Measurements from ENCODE around the gene IQCN.

The IQCN gene

GRCh38 chr19:18231775-18232174 lies 42.5 kb downstream of the IQCN start:
- no peak for DNase-seq

- DNase-seq = no peak
These were observed 43.1 kb downstream of the IQCN start for GRCh38 chr19:18230941-18231734.

DNA sequence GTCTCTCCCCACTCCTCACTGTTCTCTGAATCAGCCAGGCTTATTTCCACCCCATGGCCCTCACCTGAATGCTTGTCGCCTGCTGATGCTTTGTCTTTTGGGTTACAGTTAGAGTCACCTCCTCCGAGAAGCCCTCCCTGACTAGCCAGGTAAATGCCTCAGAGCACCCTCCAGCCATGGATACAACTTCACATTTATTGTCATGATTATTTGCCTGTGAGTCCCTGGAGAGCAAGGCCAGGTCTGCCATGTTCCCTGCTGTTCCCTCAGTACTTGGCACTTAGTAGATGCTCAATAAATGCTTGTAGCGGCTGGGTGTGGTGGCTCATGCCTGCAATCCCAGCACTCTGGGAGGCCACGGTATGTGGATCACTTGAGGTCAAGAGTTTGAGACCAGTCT lies 44.3 kb downstream of the IQCN start:
- DNase-seq = no peak

DNA sequence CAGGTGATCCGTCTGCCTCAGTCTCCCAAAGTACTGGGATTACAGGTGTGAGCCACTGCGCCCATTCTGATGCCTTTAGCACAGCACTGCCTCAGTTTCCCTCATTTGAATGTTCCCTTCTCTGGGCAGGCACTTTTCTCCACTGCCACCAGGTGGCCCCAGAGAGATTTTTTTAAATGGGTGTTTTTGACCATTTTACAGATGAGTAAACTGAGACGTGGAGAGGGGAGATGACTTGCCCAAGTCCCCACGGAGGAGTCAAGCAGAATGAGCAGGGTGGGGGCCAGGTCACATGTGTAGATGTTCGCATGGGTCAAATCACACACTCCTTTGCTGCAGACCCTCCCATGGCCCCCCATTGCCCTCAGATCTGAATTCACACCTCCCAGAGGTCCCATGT lies 44.8 kb downstream of the IQCN start:
- no peak for DNase-seq

GRCh38 chr19:18227781-18228271 lies 46.4 kb downstream of the IQCN start:
- no peak for DNase-seq

DNA sequence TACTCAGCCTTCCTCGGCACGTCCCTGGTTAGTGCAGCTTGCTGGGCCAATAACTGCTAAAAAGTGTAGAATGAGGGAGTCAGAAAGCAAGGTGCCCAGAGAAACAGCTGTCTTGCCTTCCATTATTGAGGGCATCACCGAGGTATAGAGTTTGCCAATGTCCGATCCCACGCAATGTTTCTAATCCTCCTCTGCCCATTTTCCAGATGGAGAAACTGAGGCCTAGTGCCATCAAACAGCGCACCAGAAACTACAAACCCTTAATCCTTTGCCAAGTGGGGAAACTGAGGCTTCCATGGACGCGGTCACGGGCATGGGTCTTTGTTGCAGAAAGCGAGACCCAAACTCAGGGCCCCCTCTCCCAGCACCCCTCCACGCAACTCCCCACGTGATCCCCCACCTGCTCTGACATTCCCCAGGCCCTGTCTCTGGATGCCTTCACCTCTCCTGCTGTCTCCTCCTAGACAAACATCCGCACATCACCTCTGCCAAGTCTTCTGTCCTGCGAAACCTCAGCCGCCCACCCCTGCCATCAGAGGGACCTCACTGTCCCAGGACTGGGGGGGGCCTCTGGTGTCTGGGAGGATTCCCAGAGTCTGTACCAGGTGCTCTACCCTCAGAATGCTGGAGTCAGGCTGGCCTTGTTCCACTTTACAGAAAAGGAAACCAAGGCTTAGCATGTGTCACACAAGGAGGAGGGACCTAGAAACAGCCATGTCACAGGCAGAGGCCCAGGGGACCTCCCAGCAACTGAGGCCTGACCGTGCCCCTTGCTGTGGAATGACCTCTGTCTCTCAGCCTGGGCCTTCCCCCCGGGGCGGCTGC lies 47.1 kb downstream of the IQCN start:
- no peak for DNase-seq

DNA sequence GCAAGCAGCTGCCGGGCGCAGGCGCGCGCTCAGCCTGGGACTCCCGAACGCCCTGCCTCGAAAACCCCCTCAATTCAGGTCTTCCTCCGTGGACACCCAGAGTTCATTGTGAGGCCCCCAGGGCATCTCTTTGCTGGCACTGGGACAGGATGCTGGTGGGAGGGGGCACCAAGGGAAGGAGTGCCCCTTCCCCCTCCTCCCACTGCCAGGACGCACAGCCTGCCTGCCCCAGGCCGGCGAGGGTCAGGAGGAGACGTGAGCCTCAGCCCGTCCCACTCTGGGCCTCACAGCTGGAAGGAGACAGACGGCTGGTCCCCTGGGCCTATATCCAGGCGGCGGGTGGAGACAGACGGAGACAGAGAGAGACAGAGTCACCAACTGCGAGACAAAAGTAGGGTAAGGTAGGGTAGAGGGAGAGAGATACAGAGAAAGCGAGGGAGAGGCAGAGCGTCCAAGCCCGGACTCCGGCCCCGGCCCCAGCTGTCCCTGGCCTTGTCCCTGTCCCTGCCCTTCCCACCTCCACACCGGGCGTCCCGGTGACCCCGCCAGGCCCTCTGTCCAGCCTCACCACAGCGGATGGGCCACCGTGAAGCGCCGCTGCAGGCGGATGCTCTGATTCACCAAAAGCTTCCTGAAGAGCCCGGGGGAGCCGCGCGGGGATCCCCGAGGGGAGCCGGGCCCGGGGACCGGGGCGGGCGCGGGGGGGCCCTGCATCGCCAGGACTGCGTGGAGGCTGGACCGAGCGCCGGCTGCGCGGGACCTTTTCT lies 48.4 kb downstream of the IQCN start, which contains the start of gene PDE4C:
Gene PDE4C, minus strand, starts transcription at position 737 of the 767 bp plus-strand sequence. Its CDS starts 23 bp downstream, at position 714.
- DNase-seq = no peak

- no peak for DNase-seq
These were observed 48.9 kb downstream of the IQCN start for GRCh38 chr19:18225355-18225701.

- peak; percentile 65 to 92 (median 84) for DNase-seq
These were observed 49.5 kb downstream of the IQCN start for GRCh38 chr19:18224525-18225354.

DNA sequence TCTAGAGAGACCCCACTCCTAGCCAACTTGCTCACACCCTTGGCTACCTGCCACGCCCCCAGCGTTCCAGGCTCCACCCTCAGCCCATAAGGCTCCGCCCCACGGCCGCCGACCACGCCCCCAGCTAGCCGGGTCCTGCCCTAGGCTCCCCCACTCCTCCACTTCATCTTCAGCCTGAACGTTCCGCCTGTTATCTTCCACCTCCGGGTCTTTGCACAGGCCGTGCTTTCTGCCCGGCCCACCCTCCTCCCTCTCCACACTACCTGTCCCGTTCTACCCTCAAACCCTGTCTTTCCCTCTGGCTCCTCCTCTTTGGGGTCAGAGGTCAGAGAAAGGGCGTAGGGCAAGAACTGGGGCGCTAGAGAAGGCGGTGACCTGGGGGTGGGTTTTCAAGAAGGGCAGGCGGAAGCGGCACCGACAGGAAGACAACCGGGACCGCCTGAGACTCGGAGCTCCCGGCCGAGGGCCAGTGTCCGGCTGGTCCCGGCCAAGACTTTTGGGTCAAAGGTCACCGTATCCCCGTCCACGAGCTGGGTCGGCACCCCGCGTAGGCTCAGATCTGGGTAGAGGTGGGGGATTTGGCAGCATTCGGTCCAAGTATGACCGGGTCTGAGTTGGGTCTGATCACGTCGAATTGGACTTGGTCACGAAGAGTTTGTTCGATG lies 50.3 kb downstream of the IQCN start:
- peak in 6 of 14 donors; percentile 2 to 59 (median 50) for DNase-seq

DNA sequence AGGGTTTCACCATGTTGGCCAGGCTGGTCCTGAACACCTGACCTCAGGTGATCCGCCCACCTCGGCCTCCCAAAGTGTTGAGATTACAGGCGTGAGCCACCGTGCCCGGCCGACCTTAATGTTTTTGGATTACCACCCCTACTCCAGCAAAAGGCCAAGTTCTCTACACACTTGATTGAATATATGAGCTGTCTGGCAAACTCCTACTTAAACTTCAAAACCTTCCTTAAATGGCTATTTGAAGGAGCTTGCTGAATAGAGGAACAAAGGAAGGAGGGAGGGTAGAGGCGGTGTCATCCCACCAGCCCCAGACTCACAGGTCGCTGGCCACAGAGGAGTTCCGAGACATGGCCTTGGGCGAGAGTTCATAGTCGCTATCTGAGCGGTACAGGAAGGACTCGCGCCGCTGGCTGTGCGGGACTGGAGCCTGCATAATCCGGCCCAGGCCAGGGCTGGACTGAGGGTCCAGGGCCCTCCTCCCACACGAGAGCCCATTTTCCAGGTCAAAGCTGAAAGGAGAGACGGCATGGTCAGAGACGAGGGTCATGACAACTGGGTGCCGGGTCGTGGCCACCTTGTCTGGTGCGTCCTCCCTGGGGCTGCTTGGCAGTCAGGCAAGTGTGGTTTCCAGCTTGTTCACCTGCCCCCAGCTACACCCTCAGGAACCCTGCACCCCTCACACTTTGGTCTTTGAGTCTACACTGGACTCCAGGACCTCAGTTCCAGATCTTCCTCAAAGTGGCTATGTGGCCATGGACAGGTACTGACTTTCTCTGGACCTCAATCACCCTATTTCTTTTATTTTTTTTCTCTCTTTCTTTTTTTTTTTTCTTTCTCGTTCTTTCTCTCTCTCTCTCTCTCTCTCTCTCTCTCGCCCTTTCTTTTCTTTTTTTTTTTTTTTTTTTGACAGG lies 52.2 kb downstream of the IQCN start:
- no peak for DNase-seq

DNA sequence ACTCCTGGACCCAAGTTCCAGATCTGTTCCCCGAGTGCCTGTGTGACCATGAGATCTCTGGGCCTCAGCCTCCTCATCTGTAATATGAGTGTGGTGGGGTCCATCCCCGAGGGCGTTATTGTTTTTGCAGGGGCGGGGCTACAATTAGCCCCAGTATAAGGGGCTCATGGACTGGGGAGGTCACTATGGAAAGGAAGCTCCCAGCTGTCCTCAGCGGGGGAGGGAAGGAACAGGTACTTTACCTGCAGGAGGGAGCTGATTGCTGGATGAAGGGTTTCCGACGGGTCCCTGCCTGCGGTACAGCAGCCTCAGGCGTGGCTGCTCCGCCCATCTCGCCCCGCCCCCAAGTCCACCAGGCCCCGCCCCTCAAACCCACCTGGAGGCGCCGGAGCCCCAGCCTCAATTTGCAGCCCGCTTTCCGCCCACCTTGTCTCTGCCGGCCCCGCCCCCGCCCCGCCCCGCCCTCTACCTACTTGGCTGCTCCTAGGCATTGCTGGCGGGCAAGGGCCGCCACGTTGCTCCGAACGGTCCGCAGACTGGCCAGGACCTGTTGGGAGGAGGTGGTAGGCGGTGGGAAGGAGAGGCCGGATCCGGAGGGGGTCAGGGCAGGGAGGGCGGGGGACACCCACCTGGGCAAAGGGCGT lies 53.5 kb downstream of the IQCN start:
- no peak for DNase-seq

GRCh38 chr19:18219911-18220631 lies 54.2 kb downstream of the IQCN start:
- no peak for DNase-seq

DNA sequence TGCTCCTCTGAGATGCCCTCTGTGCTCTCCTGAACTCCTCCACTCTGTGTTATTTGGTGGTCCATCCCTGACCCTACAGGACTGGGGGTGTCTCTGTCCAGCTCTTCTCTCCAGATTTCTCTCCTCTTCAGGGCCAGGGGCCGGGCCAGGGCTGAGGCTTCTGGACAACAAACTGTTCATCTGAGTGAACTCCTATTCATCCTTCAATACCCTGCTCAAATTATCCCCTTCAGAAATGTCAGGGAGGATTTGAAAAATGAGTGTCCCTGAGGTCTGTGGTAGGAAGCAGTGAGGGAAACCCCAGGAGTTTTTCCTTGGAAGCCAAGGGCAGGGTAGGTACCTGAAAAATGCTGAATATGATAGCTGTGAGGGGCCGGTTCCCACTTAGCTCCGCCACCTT lies 55.7 kb downstream of the IQCN start:
- no peak for DNase-seq

GRCh38 chr19:18218159-18218558 lies 56.1 kb downstream of the IQCN start:
- no peak for DNase-seq

GRCh38 chr19:18216789-18217188 lies 57.5 kb downstream of the IQCN start:
- no peak for DNase-seq

- no peak for DNase-seq
These were observed 59.3 kb downstream of the IQCN start for GRCh38 chr19:18214779-18215433.

- no peak for DNase-seq
These were observed 62.6 kb downstream of the IQCN start for GRCh38 chr19:18211683-18212082.

Measured in C1 segment of cervical spinal cord (tissue), 14 donors.